ENCODE data around the gene MED27. TPM values are rescaled to one million over a fixed set of nuclear protein-coding genes. Genes with fewer than 3 reads are reported as not detected.

The MED27 gene
- polyA plus RNA-seq, 4 donors = 10.8 to 17.8 (median 11.0) TPM

GRCh38 chr9:132000659-132001058 lies 79.0 kb downstream of the MED27 start:
- Histone ChIP-seq H3K27me3 (ENCODE audit: control insufficient read depth in 3 of 3, insufficient read depth in 3 of 3, low read length in 3 of 3) (no peaks in the 10 kb centered on the region), H3K4me3 (ENCODE audit: low read depth in 1 of 3, low read length in 3 of 3) (no peak overlapping the region), H3K36me3 (ENCODE audit: control insufficient read depth in 3 of 3, insufficient read depth in 2 of 3, low read depth in 1 of 3, low read length in 3 of 3) (peaks cover 0 to 9% (median 0%) of the 10 kb centered on the region in 3 donors), H3K9me3 (ENCODE audit: control insufficient read depth in 2 of 2, insufficient read depth in 1 of 2, low read depth in 1 of 2, low read length in 1 of 2) (no peaks in the 10 kb centered on the region), H3K27ac (ENCODE audit: low read depth in 1 of 3, low read length in 2 of 3) (no peak overlapping the region), H3K4me1 (ENCODE audit: control insufficient read depth in 3 of 3, insufficient read depth in 2 of 3, low read depth in 1 of 3, low read length in 2 of 3) (no peaks in the 10 kb centered on the region)
- DNase-seq (no peak), FAIRE-seq (no peak)
- 98 to 99% (median 99%) methylated on average over 3 of the region's 3 CpGs for WGBS, 3 donors

GRCh38 chr9:131999692-132000551 lies 79.7 kb downstream of the MED27 start:
- WGBS, 3 donors = 81 to 85% (median 82%) methylated on average over 4 of the region's 4 CpGs
- no peak for FAIRE-seq

GRCh38 chr9:131997779-131998178 lies 81.9 kb downstream of the MED27 start:
- no peaks in the 10 kb centered on the region for H3K4me1 ChIP-seq (ENCODE audit: control insufficient read depth in 3 of 3, insufficient read depth in 2 of 3, low read depth in 1 of 3, low read length in 2 of 3)
- no peaks in the 10 kb centered on the region for H3K9me3 ChIP-seq (ENCODE audit: control insufficient read depth in 2 of 2, insufficient read depth in 1 of 2, low read depth in 1 of 2, low read length in 1 of 2)
- no peak for FAIRE-seq
- H3K27me3 ChIP-seq (ENCODE audit: control insufficient read depth in 3 of 3, insufficient read depth in 3 of 3, low read length in 3 of 3) = no peaks in the 10 kb centered on the region
- WGBS, 3 donors = 20 to 56% (median 36%) methylated on average over 7 of the region's 7 CpGs
- no peak overlapping the region for H3K4me3 ChIP-seq (ENCODE audit: low read depth in 1 of 3, low read length in 3 of 3)
- H3K27ac ChIP-seq (ENCODE audit: low read depth in 1 of 3, low read length in 2 of 3) = no peak overlapping the region
- peak in 1 of 2 donors; percentile 11 for DNase-seq
- H3K36me3 ChIP-seq (ENCODE audit: control insufficient read depth in 3 of 3, insufficient read depth in 2 of 3, low read depth in 1 of 3, low read length in 3 of 3) = peaks cover 0 to 15% (median 0%) of the 10 kb centered on the region in 3 donors

More at GRCh38 chr9:131999692-132000551, 79.7 kb downstream of the MED27 start:
- no peaks in the 10 kb centered on the region for H3K27me3 ChIP-seq (ENCODE audit: control insufficient read depth in 3 of 3, insufficient read depth in 3 of 3, low read length in 3 of 3)
- H3K36me3 ChIP-seq (ENCODE audit: control insufficient read depth in 3 of 3, insufficient read depth in 2 of 3, low read depth in 1 of 3, low read length in 3 of 3) = peaks cover 0 to 9% (median 0%) of the 10 kb centered on the region in 3 donors
- H3K27ac ChIP-seq (ENCODE audit: low read depth in 1 of 3, low read length in 2 of 3) = no peak overlapping the region
- H3K4me1 ChIP-seq (ENCODE audit: control insufficient read depth in 3 of 3, insufficient read depth in 2 of 3, low read depth in 1 of 3, low read length in 2 of 3) = no peaks in the 10 kb centered on the region
- no peak for DNase-seq
- H3K4me3 ChIP-seq (ENCODE audit: low read depth in 1 of 3, low read length in 3 of 3) = no peak overlapping the region
- no peaks in the 10 kb centered on the region for H3K9me3 ChIP-seq (ENCODE audit: control insufficient read depth in 2 of 2, insufficient read depth in 1 of 2, low read depth in 1 of 2, low read length in 1 of 2)

GRCh38 chr9:131997076-131997475 lies 82.6 kb downstream of the MED27 start:
- no peak for FAIRE-seq
- Histone ChIP-seq H3K36me3 (ENCODE audit: control insufficient read depth in 3 of 3, insufficient read depth in 2 of 3, low read depth in 1 of 3, low read length in 3 of 3) (peaks cover 0 to 15% (median 0%) of the 10 kb centered on the region in 3 donors), H3K27me3 (ENCODE audit: control insufficient read depth in 3 of 3, insufficient read depth in 3 of 3, low read length in 3 of 3) (no peaks in the 10 kb centered on the region), H3K4me1 (ENCODE audit: control insufficient read depth in 3 of 3, insufficient read depth in 2 of 3, low read depth in 1 of 3, low read length in 2 of 3) (no peaks in the 10 kb centered on the region), H3K4me3 (ENCODE audit: low read depth in 1 of 3, low read length in 3 of 3) (no peak overlapping the region), H3K27ac (ENCODE audit: low read depth in 1 of 3, low read length in 2 of 3) (no peak overlapping the region), H3K9me3 (ENCODE audit: control insufficient read depth in 2 of 2, insufficient read depth in 1 of 2, low read depth in 1 of 2, low read length in 1 of 2) (no peaks in the 10 kb centered on the region)
- WGBS, 3 donors = 35 to 83% (median 45%) methylated on average over 6 of the region's 6 CpGs
- DNase-seq = no peak

- H3K36me3 ChIP-seq (ENCODE audit: control insufficient read depth in 3 of 3, insufficient read depth in 2 of 3, low read depth in 1 of 3, low read length in 3 of 3) = peaks cover 0 to 12% (median 0%) of the 10 kb centered on the region in 3 donors
- WGBS, 3 donors = 84 to 97% (median 91%) methylated on average over 2 of the region's 2 CpGs
- DNase-seq (peak in 1 of 2 donors; percentile 39), FAIRE-seq (no peak)
- no peaks in the 10 kb centered on the region for H3K4me1 ChIP-seq (ENCODE audit: control insufficient read depth in 3 of 3, insufficient read depth in 2 of 3, low read depth in 1 of 3, low read length in 2 of 3)
- no peak overlapping the region for H3K27ac ChIP-seq (ENCODE audit: low read depth in 1 of 3, low read length in 2 of 3)
- H3K4me3 ChIP-seq (ENCODE audit: low read depth in 1 of 3, low read length in 3 of 3) = no peak overlapping the region
- no peaks in the 10 kb centered on the region for H3K27me3 ChIP-seq (ENCODE audit: control insufficient read depth in 3 of 3, insufficient read depth in 3 of 3, low read length in 3 of 3)
- no peaks in the 10 kb centered on the region for H3K9me3 ChIP-seq (ENCODE audit: control insufficient read depth in 2 of 2, insufficient read depth in 1 of 2, low read depth in 1 of 2, low read length in 1 of 2)
These were observed 84.3 kb downstream of the MED27 start for GRCh38 chr9:131995382-131995781.

- Histone ChIP-seq H3K4me3 (ENCODE audit: low read depth in 1 of 3, low read length in 3 of 3) (no peak overlapping the region), H3K27ac (ENCODE audit: low read depth in 1 of 3, low read length in 2 of 3) (no peak overlapping the region), H3K4me1 (ENCODE audit: control insufficient read depth in 3 of 3, insufficient read depth in 2 of 3, low read depth in 1 of 3, low read length in 2 of 3) (no peaks in the 10 kb centered on the region), H3K9me3 (ENCODE audit: control insufficient read depth in 2 of 2, insufficient read depth in 1 of 2, low read depth in 1 of 2, low read length in 1 of 2) (no peaks in the 10 kb centered on the region), H3K36me3 (ENCODE audit: control insufficient read depth in 3 of 3, insufficient read depth in 2 of 3, low read depth in 1 of 3, low read length in 3 of 3) (peaks cover 0 to 12% (median 0%) of the 10 kb centered on the region in 3 donors), H3K27me3 (ENCODE audit: control insufficient read depth in 3 of 3, insufficient read depth in 3 of 3, low read length in 3 of 3) (no peaks in the 10 kb centered on the region)
- FAIRE-seq = no peak
- DNase-seq = no peak
- WGBS, 3 donors = 76 to 80% (median 80%) methylated on average over 6 of the region's 6 CpGs
These were observed 85.1 kb downstream of the MED27 start for GRCh38 chr9:131994364-131995125.

GRCh38 chr9:131992906-131993657 lies 86.6 kb downstream of the MED27 start:
- H3K9me3 ChIP-seq (ENCODE audit: control insufficient read depth in 2 of 2, insufficient read depth in 1 of 2, low read depth in 1 of 2, low read length in 1 of 2) = no peaks in the 10 kb centered on the region
- no peak for DNase-seq

GRCh38 chr9:131987232-131987631 lies 92.4 kb downstream of the MED27 start:
- no peaks in the 10 kb centered on the region for H3K27me3 ChIP-seq (ENCODE audit: control insufficient read depth in 3 of 3, insufficient read depth in 3 of 3, low read length in 3 of 3)
- H3K36me3 ChIP-seq (ENCODE audit: control insufficient read depth in 3 of 3, insufficient read depth in 2 of 3, low read depth in 1 of 3, low read length in 3 of 3) = no peaks in the 10 kb centered on the region
- no peaks in the 10 kb centered on the region for H3K9me3 ChIP-seq (ENCODE audit: control insufficient read depth in 2 of 2, insufficient read depth in 1 of 2, low read depth in 1 of 2, low read length in 1 of 2)
- H3K27ac ChIP-seq (ENCODE audit: low read depth in 1 of 3, low read length in 2 of 3) = no peak overlapping the region
- WGBS, 3 donors = 94 to 99% (median 97%) methylated on average over 5 of the region's 5 CpGs
- H3K4me1 ChIP-seq (ENCODE audit: control insufficient read depth in 3 of 3, insufficient read depth in 2 of 3, low read depth in 1 of 3, low read length in 2 of 3) = no peaks in the 10 kb centered on the region
- DNase-seq (no peak), FAIRE-seq (no peak)
- H3K4me3 ChIP-seq (ENCODE audit: low read depth in 1 of 3, low read length in 3 of 3) = no peak overlapping the region

More at GRCh38 chr9:131992906-131993657, 86.6 kb downstream of the MED27 start:
- H3K27ac ChIP-seq (ENCODE audit: low read depth in 1 of 3, low read length in 2 of 3) = no peak overlapping the region
- no peaks in the 10 kb centered on the region for H3K27me3 ChIP-seq (ENCODE audit: control insufficient read depth in 3 of 3, insufficient read depth in 3 of 3, low read length in 3 of 3)
- H3K4me3 ChIP-seq (ENCODE audit: low read depth in 1 of 3, low read length in 3 of 3) = no peak overlapping the region
- 77 to 90% (median 86%) methylated on average over 10 of the region's 10 CpGs for WGBS, 3 donors
- FAIRE-seq = no peak
- H3K4me1 ChIP-seq (ENCODE audit: control insufficient read depth in 3 of 3, insufficient read depth in 2 of 3, low read depth in 1 of 3, low read length in 2 of 3) = no peaks in the 10 kb centered on the region
- H3K36me3 ChIP-seq (ENCODE audit: control insufficient read depth in 3 of 3, insufficient read depth in 2 of 3, low read depth in 1 of 3, low read length in 3 of 3) = peaks cover 0 to 12% (median 0%) of the 10 kb centered on the region in 3 donors

All from small intestine (tissue), 7 donors.